Endodermal cell (in vitro differentiated cells): ENCODE data around the gene LONP2. TPM values are rescaled to one million over a fixed set of nuclear protein-coding genes. Genes with fewer than 3 reads are reported as not detected.
"Not testable (repeated sequence)": the region's sequence is repeated elsewhere in the genome, so short reads cannot be mapped to it uniquely, and the experiment has no call there.

Experiments
- DNase-seq: peaks from one replicate; pipeline ENCODE4 v3.0.0-alpha.2; 2017
- H3K27ac ChIP-seq: 2 replicates; pipeline ENCODE4 v1.5.1; 2013; ENCODE audit warnings: mild to moderate bottlenecking, low read depth, low read length, moderate library complexity
- H3K27me3 ChIP-seq: 2 replicates; pipeline ENCODE4 v1.6.1; 2013; ENCODE audit warnings: mild to moderate bottlenecking, low read length, moderate library complexity; ENCODE audit not compliant: insufficient read depth, control insufficient read depth, poor library complexity, severe bottlenecking
- H3K36me3 ChIP-seq: 2 replicates; pipeline ENCODE4 v1.7.0; 2013; ENCODE audit warnings: mild to moderate bottlenecking, low read length, moderate library complexity; ENCODE audit not compliant: control insufficient read depth, insufficient read depth
- H3K4me1 ChIP-seq: one replicate; pipeline ENCODE4 v1.7.0; 2013; ENCODE audit warnings: low read length; ENCODE audit not compliant: control insufficient read depth, insufficient read depth
- H3K4me3 ChIP-seq: 2 replicates; pipeline ENCODE4 v1.5.1; 2013; ENCODE audit warnings: mild to moderate bottlenecking, low read length, moderate library complexity
- H3K9ac ChIP-seq: 2 replicates; pipeline ENCODE4 v1.6.1; 2013; ENCODE audit warnings: mild to moderate bottlenecking, low read length, moderate library complexity; ENCODE audit not compliant: poor library complexity, severe bottlenecking; ENCODE audit errors: extremely low read depth
- H3K9me3 ChIP-seq: 2 replicates; pipeline ENCODE4 v1.6.1; 2013; ENCODE audit warnings: mild to moderate bottlenecking, low read length, moderate library complexity; ENCODE audit not compliant: control insufficient read depth
- H3K27ac Mint-ChIP-seq: 2 replicates; pipeline ENCODE4 v1.8.0; 2020; ENCODE audit warnings: mixed read lengths
- H3K27me3 Mint-ChIP-seq: 2 replicates; pipeline ENCODE4 v1.8.0; 2021; ENCODE audit warnings: mild to moderate bottlenecking, mixed read lengths; ENCODE audit not compliant: insufficient read depth
- H3K36me3 Mint-ChIP-seq: 2 replicates; pipeline ENCODE4 v1.8.0; 2020; ENCODE audit warnings: low read depth, mixed read lengths
- H3K4me1 Mint-ChIP-seq: 2 replicates; pipeline ENCODE4 v1.8.0; 2020; ENCODE audit warnings: mixed read lengths
- H3K4me3 Mint-ChIP-seq: 2 replicates; pipeline ENCODE4 v1.8.0; 2020; ENCODE audit warnings: mild to moderate bottlenecking, moderate library complexity, mixed read lengths
- H3K9me3 Mint-ChIP-seq: 2 replicates; pipeline ENCODE4 v1.8.0; 2020; ENCODE audit warnings: mild to moderate bottlenecking, mixed read lengths
- CTCF ChIP-seq: fragments of 200-600 bp; sonication (generic); conservative IDR thresholded peaks from 2 replicates; pipeline ENCODE4 v1.5.0; 2021; ENCODE audit warnings: antibody characterized with exemption, mild to moderate bottlenecking
- WGBS, 2 experiments: methylation state at CpG; one replicate each; pipeline versions ENCODE4 v1.1.5 to v1.1.7; 2013; ENCODE audit warnings: missing lambda C conversion rate in 2 of 2, mixed read lengths in 1 of 2; ENCODE audit not compliant: insufficient coverage in 1 of 2, insufficient read length in 1 of 2; 5-methylcytosine and 5-hydroxymethylcytosine counted together
- total RNA-seq, 2 donors: library from RNA; stranded (reverse); fragmentation: NEBNext Ultra II Directional in 1 of 2; extraction: Animal tissue kit (Norgen Biotek cat#: 25700) in 1 of 2; gene quantifications; 2 replicates in 1 of 2; 3 replicates in 1 of 2; pipeline ENCODE4 v1.2.1, GENCODE V29; 2021

The LONP2 gene
- total RNA-seq, 2 donors from 2014 or later: 33.2 to 33.6 TPM

DNA sequence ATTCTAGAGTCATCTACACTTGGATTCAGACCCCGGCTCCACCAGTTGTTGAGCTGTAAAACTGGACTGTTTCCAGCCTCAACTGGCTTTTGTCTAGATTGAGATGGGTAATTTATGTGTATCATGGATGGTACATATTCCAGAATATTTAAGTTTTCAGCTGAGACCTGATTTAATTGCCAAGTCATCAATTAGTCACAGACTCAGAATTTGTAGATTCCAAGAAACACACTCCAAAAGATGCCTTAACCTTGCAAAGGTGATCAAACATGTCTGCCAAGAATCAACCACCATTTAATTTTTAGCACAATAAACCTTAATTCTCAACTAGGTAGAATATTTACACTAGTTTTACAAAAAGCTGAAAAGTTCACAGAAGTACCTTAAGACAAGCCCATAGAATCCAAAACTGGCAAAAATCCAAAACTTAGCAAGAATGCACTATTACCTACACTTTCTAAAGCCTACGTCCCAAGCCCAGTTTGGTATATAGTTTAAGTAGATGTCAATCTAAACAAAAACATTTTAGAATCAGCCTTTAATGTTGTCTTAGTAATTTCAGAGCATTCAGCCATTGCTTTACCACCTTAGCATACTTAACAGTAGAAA lies 123.4 kb downstream of the LONP2 start:
- Mint-ChIP-seq H3K27ac (peak overlapping the region; percentile 91), H3K4me3 (no peak overlapping the region), H3K27me3 (no peaks in the 10 kb centered on the region), H3K9me3 (no peaks in the 10 kb centered on the region), H3K36me3 (no peaks in the 10 kb centered on the region), H3K4me1 (peaks cover 32% of the 10 kb centered on the region)
- Histone ChIP-seq H3K9me3 (no peaks in the 10 kb centered on the region), H3K27ac (no peak overlapping the region), H3K36me3 (peaks cover 3% of the 10 kb centered on the region), H3K27me3 (no peaks in the 10 kb centered on the region), H3K4me1 (peaks cover 8% of the 10 kb centered on the region), H3K9ac (no peak overlapping the region), H3K4me3 (no peak overlapping the region)
- WGBS, 2 experiments: 96 to 100% methylated on average over 1 of the region's 2 CpGs
- no peak for TF ChIP-seq CTCF
- no peak for DNase-seq

DNA sequence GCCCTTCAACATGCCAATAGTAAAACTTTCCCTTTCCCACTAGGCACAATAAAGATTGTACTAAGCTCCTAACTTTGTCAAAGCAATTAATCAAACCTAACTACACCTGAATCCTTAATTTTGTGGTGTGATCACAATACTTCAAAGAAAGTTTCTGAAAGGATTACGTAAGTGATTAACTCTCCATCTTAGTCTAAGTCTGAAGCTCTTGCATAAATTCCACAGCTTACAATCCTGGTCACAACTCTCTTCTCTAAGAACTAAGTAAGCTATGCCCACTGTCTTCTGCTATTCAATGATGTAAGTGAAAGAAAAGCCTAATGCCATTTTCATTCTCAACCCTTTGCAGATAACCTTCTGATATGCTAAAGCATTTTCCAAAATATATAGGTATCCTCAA lies 125.7 kb downstream of the LONP2 start:
- no peak overlapping the region for H3K27ac ChIP-seq
- H3K4me3 Mint-ChIP-seq: no peak overlapping the region
- TF ChIP-seq CTCF: no peak
- no peak overlapping the region for H3K9ac ChIP-seq
- H3K4me1 Mint-ChIP-seq: peaks cover 20% of the 10 kb centered on the region
- no peaks in the 10 kb centered on the region for H3K9me3 ChIP-seq
- H3K4me3 ChIP-seq: no peak overlapping the region
- no peaks in the 10 kb centered on the region for H3K36me3 ChIP-seq
- H3K9me3 Mint-ChIP-seq: no peaks in the 10 kb centered on the region
- no peak for DNase-seq
- no peaks in the 10 kb centered on the region for H3K27me3 Mint-ChIP-seq
- H3K27ac Mint-ChIP-seq: peak overlapping the region; percentile 45
- 100% methylated on average over 1 of the region's 1 CpG; no CpG with 5 or more reads in 1 of the 2 experiments for WGBS, 2 experiments
- peaks cover 8% of the 10 kb centered on the region for H3K4me1 ChIP-seq
- no peaks in the 10 kb centered on the region for H3K36me3 Mint-ChIP-seq
- no peaks in the 10 kb centered on the region for H3K27me3 ChIP-seq

DNA sequence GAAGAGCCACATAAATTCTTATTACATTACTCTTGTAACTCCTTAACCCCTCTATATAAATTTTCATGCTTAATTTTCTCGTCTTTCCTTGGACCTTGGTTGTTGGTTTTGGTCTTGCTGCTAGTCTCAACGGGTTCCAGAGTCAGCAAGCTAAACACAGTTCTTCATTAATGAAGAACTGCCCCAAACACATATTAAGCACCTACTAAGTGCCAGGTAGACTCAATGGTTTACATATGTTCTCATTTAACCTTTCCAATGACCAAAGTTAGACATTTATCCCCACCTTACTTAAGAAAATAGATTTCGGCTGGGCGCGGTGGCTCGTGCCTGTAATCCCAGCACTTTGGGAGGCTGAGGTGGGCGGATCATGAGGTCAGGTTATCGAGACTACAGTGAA lies 126.1 kb downstream of the LONP2 start:
- Histone ChIP-seq H3K27ac (no peak overlapping the region), H3K4me1 (peaks cover 6% of the 10 kb centered on the region), H3K9ac (no peak overlapping the region), H3K9me3 (no peaks in the 10 kb centered on the region), H3K36me3 (no peaks in the 10 kb centered on the region), H3K27me3 (no peaks in the 10 kb centered on the region), H3K4me3 (no peak overlapping the region)
- 95 to 98% methylated on average over 6 to 8 of the region's 8 CpGs for WGBS, 2 experiments
- H3K36me3 Mint-ChIP-seq: no peaks in the 10 kb centered on the region
- no peak overlapping the region for H3K4me3 Mint-ChIP-seq
- no peak overlapping the region for H3K27ac Mint-ChIP-seq
- TF ChIP-seq CTCF: no peak
- H3K9me3 Mint-ChIP-seq: no peaks in the 10 kb centered on the region
- no peak for DNase-seq
- H3K4me1 Mint-ChIP-seq: peaks cover 16% of the 10 kb centered on the region
- no peaks in the 10 kb centered on the region for H3K27me3 Mint-ChIP-seq

GRCh38 chr16:48370668-48371392 lies 126.7 kb downstream of the LONP2 start:
- H3K9ac ChIP-seq, H3K27me3 ChIP-seq, H3K4me1 ChIP-seq, H3K4me3 ChIP-seq, H3K36me3 Mint-ChIP-seq, H3K27ac ChIP-seq, H3K9me3 Mint-ChIP-seq, H3K27ac Mint-ChIP-seq, DNase-seq, H3K27me3 Mint-ChIP-seq, H3K4me3 Mint-ChIP-seq, H3K36me3 ChIP-seq, H3K9me3 ChIP-seq: not testable (repeated sequence)
- H3K4me1 Mint-ChIP-seq: peaks cover 11% of the 10 kb centered on the region
- 90 to 94% methylated on average over 6 to 18 of the region's 18 CpGs for WGBS, 2 experiments
